TTC549 (cell line): Measurements from ENCODE around the gene THEMIS.
"Not testable (repeated sequence)": the region's sequence is repeated elsewhere in the genome, so short reads cannot be mapped to it uniquely, and the experiment has no call there.

Source experiments
- FAIRE-seq: peaks from 2 replicates; lab custom pipeline; 2012; peaks lifted over from hg19 to GRCh38; lab: Jason Lieb, UNC

Gene THEMIS

DNA sequence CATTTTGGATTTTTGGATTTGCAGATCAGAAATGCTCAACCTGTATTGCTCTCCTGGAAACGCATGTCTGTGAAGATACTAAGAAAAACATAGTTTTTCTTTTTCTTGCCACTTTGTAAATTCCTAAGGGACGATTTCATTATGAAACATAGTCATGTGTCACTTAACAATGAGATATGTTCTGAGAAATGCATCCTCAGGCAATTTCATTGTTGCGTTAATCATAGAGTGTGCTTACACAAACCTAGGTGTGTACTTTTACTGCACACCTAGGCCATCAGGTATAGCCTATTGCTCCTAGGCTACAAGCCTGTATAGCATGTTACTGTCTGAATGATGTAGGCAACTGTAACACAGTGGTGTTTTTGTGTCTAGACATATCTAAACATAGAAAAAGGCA lies 13.4 kb upstream of the THEMIS start:
- no peak for FAIRE-seq

DNA sequence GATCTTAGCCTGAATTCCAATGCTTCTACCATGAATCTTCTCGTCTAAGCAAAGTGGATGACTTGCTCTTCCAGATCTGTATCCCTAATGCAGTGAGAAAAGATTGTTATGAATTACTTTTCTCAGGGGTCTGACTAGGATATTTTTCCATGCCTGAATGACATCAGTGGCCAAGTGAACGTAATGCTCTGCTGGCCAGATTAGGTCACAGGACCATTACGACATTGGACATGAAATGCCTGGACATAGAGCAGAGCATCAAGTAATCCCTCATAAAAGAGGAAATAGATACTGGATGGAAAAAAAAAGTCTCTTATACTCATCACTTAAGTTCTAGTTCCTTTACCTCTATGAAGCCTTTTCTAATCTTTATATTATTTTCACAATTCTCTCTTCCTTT lies 12.1 kb upstream of the THEMIS start:
- FAIRE-seq, result no peak

DNA sequence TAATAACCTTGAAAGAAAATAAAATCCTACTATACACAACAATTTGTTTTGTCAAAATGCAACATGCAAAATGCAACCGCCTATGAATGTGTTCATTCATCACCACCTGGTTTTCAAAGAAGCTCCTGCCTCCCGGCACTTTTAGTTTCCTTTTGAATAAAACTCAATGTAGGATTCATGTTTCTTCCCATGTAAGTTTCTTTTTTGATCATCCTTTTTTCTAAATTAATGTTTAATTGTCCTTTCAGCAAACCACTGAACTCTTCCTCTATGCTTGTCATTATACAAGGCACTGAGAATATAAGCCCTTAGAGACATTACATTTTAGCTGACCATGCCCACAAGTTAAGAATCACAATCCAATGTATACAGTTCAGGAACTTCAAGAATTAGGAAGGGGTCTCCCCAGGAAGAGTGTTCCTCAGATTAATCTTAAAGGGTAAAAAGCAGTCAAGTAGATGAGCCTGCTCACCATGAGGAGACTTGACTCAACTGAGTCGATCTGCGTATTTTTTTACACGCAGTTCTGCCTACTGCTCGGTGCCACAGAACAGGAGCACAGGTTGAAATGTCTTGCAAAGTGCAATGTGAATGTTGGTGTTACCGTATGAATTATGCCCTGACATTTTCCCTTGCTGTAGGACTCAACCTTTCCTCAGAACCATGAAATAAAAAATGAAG lies 7.2 kb upstream of the THEMIS start:
- no peak for FAIRE-seq

DNA sequence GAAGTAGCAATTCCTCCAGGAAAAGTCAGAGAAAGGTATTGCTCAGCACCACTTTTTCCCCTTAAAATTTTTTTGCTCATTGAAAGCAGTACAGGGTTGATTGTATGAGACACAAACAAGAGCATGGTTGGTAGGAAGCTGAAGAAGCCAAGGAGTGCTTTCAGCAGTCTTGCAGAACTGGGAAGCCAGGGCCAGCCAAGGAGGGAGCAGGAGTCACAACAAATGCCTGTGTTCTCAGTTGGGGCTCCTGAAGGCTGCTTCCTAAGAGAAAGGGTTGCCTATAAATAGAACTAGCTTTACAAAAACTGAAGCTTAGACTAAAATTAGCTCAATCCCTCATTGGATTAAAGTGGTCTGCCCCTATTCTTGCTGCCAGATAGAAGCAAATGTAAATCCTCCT lies 3.3 kb upstream of the THEMIS start:
- no peak for FAIRE-seq

DNA sequence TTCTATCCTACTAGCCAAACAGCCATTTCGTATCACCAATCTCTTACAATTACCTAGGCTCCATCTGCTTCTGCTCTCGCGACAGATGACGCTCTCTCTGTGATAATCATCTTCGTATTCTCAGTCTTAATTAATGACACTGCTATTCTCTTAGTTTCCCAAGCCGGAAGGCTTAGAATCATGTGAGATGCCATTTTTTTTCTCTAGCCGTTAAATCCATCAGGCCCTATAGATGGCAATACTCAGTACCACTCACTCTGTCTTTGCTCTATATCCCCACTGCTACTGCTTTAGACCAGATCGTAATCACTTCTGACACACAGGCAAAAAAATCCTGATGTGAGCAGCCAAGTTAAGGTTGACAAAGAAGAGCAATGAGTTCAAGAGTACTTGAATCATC lies 2.1 kb upstream of the THEMIS start:
- no peak for FAIRE-seq

DNA sequence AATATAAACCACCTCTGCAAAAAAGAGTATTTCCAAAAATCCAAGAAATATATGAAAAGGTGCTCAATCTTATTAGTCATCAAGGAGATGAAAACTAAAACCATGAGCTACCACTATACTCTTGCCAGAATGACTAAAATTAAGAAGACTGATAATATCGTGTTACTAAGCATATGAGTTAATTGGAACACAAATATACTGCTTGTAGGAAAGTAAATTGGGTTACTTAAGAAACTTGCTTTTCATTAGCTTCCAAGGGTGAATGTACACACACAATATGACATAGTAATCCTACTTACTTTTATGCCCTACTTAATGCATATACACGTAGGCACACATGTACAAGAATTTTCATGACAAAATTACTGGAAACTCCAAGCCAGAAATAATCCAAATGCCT lies 3.4 kb downstream of the THEMIS start:
- no peak for FAIRE-seq

DNA sequence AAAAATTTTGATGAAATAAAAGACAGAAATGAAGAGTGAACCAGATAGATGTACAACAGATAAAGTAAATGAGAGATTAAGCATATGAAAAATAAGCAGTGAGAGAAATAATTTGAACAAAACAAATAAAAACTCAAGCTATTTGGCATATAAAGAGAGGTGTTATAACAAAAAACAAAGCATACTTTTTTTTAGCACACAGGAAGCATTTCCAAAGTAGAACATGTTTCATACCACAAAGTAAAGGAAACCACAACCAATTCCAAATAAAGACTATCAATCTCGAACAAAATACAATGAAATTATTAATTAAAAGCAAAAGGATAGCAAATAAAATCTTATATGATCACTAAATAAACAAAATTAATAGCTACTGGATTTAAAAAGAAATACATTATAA lies 6.8 kb downstream of the THEMIS start:
- no peak for FAIRE-seq

DNA sequence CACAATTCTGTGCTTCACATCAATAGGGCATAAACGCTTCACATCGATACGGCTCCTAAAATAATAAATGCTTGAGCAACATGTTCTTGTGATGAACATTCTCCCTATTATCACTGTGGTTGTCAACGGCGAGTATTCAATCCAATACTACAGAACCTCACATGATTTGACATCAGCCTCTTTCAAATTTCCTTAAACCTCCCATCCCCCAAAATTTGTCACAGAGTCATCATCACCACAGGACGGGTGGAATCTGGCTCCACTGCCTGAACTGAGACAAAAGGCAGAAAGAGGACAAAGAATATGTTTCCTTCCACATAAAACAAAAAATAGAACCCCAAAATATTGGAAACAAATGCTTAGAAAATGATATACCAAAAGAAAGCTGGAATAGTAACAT lies 7.3 kb downstream of the THEMIS start:
- no peak for FAIRE-seq

DNA sequence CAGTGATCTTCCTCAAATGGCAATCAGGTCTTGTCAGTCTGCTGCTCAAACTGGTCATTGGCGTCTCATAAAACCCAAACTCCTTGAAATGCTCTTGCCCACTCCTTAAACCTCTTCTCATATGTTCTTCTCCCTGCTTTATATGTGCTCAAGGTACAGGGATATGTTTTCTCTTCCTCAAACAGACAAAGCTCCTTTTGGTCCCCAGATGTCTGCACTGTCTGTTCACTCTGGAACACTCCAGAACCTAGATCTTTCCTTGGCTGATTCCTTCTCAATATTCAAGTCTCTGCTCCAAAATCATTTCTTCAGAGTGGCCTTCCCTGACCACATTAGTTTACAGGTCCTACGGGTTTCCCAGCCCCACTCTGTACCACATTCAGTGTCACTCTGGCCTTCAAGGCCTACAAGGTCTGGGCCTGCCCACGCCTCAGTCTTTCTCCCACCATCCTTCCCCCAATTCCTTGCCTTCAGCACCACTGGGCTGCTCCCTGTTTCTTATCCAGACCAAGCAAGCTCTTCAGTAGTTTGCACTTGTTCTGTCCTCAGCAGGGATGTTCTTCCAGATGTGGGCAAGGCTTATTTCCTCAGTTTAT lies 9.0 kb downstream of the THEMIS start:
- no peak for FAIRE-seq

DNA sequence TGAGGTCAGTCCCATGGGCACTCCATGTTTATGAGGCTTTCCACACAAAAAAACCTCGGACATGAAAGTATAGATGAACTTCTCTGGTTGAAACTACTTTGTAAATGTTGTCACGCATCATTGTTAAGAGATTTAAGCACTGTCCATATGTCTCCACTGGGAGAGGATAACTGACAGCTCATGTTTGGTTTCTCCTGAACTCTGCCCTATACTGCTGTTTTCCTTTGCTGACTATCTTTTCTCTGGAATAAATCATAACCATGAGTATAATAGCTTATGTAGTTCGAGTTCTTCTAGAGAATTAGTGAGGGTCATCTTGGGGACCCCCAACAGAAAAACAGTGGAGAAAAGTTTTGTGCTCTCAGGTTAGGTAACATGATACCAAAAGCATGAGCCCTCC lies 14.3 kb downstream of the THEMIS start:
- no peak for FAIRE-seq

DNA sequence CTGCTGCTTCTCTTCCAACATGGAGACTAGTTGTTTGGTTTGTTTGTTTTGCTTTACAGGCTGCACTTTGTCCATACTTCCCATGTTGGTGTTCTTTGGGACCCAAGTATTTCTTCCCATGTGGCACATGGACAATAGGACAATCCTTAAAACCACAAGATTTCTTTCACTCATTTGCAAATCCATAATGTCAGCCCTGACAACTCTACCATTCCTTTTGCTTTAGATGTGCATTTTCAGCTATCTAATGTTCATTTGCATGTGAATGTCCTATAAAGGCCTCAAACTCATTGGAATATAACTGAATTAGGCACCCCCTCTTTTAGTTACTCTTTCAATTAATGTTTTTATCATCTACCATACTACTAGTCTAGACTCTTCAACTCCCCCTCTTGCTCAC lies 16.7 kb downstream of the THEMIS start:
- no peak for FAIRE-seq

DNA sequence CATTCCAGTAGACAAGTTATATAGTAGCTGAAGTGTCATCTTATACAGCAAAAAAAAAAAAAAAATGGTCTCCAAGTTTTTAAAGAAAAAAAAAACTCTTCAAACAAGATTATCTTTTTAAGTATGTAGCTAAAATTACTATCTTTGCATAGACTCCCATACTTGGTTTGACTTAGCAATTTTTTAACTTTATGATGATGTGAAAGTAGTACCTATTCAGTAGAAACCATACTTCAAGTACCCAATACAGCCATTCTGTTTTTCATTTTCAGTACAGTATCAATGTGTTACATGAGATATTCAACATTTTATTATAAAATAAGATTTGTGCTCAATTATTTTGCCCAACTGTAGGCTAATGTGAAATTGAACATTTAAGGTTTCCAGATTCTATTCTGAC lies 18.9 kb downstream of the THEMIS start:
- FAIRE-seq, result not testable (repeated sequence)

DNA sequence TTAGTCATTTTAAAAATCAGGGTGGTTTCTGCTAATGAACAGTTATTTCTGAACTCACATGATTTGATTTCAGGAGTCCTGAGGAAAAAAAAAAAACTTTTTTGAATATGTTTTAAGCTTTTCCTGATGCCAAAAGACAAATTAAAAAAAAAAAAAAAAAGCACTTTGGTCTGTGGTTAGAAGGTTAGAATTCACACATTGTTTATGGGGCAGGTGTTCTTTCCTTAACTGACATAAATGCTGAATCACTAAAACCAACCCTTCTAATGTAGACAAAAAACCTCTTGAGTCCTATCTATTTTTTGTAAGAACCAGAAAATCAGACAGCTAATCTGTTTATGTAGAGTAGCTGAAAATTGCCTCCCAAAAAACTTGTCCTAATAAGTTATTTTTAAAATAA lies 20.4 kb downstream of the THEMIS start:
- FAIRE-seq, result no peak

DNA sequence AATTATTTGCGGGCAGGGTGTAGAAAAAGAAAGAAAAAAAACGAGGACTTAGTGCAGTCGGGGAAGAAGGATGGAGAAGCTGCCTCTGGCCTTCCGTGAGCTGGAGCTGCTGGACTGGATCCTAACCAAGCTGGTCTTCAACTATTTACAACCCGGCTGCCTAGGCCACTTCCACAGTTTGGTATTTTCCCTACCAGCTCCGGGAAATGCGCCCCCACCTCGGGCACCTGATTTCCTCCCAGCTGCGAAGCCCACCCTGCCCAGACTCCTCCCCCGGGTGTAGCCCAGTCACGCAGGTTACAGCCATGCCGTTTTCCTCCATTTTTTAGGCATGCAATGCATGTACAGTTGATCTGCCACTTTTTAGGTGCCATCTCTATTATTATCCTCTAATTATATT lies 21.2 kb downstream of the THEMIS start:
- FAIRE-seq, result no peak

DNA sequence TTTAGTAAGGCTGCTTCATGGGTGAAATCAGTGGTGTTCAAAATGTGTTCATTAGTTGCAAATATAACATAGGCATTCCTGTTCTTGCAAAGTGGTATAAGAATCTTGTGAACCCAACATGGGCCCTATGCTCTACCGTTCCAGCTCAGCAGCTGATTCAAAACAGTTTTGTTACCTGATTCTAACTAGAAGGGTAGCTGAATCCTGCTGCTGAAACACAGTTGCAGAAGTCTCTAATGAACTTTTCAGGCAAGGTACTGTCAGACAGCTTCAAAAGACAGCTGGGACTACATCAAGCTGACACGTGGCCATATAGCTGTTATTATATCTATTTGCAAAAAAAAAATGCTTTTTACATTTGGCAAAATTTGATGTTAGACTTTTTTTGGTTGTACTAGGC lies 22.7 kb downstream of the THEMIS start:
- no peak for FAIRE-seq

DNA sequence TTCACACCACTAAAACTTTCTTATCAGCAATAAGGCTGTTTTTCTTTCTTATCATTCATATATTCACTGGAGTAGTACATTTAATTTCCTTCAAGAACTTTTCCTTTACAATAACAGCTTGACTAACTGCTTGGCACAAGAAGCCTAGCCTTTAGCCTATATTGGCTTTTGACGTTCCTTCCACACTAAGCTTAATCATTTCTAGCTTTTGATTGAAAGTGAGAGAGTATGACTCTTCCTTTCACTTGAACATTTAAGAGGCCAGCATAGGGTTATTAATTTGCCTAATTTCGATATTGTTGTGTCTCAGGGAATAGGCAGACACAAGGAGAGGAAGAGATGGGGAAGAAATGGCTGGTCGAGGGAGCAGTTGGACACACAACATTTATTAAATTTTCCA lies 23.6 kb downstream of the THEMIS start:
- no peak for FAIRE-seq

DNA sequence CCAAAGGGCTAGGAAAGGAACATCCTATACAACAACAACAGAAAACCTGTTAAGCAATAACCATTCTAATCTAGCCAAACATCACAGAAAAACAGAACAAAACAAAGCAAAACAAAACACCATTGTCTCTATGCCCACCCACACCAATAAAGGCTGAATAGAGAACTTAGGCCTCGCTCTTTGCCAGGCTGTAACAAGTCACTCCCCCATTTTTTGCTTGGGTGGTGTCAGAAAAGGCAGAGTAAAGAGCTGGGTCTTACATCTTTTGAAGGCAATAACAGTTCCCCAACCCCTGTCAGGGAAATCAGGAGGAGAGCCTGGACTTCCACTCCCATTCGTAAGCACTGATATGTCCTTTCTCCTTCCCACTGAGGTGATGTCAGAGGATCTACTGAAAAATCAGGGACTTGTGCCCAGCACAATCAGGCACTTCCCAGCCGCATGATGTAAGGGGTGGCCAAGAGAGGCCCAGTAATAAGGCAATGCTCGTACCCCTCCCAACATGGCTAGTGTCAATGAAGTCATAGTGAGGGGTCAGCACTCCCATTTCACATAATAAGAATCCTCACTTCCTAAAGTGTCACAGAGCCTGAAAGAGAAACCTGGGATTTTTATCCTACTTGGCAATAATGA lies 31.0 kb downstream of the THEMIS start:
- FAIRE-seq, result no peak

DNA sequence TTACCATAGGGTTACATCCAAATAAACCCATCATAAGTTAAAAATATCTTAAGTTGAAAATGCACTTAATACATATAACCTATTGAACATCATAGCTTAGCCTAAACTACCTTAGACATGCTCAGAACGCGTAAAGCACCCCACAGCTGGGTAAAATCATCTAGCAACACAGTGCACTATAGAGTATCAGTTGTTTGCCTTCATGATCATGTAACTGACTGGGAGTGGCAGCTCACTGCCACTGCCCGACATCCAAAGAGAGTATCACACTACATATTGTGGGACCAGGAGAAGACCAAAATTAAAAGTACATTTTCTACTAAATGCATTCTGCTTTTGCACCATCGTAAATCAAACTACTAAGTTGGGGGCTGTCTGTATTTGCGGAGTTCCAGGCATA lies 31.7 kb downstream of the THEMIS start:
- no peak for FAIRE-seq

DNA sequence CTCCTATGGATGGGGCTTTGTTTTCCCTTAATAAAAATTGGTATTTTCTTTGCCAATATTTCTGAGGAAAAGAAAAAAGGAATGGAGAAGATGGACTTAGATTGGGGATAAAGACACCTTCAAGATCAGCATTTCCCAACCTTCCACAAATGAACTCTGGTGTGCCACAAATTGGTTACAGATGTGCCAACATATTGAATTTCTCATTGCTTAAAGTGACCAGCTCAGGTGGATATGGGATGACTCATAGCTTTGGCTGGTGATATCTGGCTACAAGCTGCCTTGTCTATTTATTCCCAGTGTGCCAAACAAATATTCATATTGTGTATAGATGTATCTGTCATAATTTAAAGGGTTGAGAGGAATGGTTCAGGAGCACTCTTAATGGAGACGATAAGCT lies 32.5 kb downstream of the THEMIS start:
- no peak for FAIRE-seq

DNA sequence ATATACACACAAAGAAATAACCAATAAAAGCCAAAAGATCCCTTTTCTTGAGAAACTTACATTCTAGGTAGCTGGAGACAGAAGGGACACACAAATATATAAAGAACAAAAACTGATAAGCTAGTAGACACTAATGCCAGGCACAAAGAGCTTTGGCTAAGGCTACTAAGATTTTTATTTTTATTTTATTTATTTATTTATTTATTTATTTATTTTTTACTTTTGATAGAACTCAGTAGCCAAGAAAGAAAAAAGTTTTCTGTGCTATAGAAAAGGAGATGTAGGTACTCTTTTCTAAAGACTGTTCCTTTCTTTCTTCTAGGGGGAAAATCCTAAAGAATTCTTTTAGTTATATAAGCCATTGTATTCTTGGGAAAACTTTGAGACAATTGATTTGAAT lies 34.1 kb downstream of the THEMIS start:
- FAIRE-seq, result no peak

DNA sequence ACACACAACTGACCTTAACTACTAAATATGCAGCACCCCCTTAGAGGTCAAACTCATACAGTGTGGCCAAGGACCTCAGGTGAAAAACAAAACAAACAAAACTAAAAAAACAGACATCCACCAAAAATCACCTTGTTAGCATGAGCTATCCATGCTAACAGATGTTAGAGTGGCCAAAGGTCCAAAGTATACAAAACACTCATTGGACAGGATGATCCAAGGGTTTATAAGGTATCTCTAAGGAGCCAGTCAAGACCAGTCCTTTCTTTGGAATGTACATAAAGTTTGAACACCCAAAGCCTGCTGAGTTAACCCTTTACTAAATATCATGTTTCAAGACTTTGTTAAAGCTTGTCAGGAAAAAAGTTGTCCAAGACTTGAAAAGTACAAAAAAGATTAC lies 35.8 kb downstream of the THEMIS start:
- FAIRE-seq, result no peak

DNA sequence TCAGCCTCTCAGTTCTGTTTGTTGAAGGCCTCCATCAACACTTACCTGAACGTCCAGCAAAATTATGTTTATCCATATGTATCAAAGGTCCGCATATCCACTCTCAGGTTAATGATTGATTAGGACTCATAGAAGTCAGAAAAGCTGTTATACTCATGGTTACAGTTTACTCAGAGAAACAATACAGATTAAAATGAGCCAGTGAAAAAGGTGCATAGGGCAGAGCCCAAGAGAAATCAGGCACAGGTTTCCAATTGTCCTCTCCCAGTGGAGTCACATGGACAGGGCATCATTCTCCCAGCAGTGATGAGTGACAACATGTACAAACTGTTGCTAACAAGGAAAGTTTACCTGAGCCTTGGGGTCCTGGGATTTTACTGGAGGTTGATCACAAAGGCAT lies 36.2 kb downstream of the THEMIS start:
- no peak for FAIRE-seq

DNA sequence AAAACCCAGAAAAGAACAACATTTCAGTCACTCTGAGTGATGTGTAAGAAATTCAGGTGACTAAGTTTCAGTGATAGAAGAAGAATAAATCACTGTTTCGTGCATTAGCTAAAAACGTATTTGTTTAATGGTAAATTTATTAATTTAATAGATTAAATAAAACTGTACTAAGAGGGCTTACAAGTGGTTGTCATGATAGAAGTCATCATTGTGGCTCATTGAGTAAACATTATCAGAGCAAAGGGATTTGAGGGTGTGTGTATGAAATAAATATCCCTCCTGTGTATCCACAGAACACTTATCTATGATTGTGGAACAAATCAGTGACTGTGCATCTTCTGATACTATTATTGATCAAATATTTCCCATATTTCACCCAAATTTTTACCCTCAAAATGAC lies 40.1 kb downstream of the THEMIS start:
- FAIRE-seq, result no peak

DNA sequence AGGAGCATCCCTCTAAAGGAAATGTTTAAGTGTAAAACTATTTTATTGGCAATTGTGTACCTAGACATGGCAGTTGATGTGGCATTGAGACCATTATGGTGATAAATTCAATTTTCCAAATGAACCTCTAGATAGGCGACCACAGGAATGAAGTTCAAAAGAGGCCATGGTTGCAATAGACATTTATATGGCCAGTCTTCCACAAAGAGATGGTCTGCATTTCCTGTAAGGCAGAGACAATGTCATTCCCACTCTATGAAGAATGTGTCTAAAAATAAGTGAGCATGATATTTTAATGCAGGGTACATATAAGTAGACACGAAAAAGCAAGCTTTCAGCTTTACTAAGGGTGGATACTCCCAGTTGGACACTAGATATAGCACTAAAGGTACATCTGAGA lies 40.9 kb downstream of the THEMIS start:
- no peak for FAIRE-seq
